CD4-positive, alpha-beta T cell treated with Interleukin-4 for 4 hours (primary cell): ENCODE results near the gene SMARCC1.

Source experiments
- DNase-seq: peaks from one replicate; pipeline ENCODE4 v3.0.0-alpha.2; 2020

The SMARCC1 gene

DNA sequence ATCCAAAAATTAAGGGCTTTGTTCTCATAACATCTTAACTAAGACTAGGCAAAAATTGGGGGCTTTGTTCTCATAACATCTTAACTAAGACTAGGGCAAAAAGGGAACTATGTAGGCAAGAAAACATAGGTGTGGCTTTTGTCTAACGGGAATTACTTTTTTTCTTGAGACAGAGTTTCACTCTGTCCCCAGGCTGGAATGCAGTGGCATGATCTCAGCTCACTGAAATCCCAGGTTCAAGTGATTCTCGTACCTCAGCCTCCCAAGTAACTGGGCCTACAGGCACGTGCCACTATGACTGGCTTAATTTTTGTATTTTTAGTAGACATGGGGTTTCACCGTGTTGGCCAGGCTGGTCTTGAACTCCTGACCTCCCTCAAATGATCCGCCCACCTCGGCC lies 153.3 kb downstream of the SMARCC1 start:
- no peak for DNase-seq

DNA sequence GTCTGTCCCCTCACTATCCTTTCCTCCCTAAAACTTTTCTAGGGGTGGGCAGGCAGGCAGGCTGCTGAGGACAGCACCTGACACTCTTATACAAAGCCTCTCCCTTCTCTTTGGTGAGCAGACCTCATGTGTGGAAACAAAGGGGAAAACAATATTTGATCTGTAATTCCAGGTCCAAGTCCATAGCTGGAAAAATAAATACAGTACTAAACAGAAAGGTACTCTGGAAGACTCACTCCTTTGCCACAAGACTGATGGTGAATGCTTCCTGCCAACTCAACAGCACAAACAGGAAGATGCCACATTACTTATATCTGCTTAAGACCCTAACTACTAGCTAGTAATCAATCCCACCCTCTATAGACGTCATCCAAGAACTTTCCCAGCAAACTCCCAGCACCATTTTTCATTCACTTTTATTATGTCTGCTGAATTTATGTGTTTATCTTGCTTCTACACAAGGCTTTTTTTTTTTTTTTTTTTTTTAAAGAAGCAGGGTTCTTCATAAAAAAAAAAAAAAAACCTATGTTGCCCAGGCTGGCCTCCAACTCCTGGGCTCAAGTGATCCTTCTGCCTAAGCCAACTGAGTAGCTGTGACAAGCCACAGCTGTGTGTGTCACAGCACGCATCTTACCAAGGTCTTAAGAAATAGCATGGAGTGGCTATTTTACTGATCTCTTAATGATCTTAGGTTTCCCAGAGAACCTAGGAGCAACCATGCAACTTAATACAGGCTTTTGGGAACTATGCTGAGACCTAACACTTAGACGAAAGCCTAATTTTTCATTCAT lies 158.8 kb downstream of the SMARCC1 start:
- no peak for DNase-seq

DNA sequence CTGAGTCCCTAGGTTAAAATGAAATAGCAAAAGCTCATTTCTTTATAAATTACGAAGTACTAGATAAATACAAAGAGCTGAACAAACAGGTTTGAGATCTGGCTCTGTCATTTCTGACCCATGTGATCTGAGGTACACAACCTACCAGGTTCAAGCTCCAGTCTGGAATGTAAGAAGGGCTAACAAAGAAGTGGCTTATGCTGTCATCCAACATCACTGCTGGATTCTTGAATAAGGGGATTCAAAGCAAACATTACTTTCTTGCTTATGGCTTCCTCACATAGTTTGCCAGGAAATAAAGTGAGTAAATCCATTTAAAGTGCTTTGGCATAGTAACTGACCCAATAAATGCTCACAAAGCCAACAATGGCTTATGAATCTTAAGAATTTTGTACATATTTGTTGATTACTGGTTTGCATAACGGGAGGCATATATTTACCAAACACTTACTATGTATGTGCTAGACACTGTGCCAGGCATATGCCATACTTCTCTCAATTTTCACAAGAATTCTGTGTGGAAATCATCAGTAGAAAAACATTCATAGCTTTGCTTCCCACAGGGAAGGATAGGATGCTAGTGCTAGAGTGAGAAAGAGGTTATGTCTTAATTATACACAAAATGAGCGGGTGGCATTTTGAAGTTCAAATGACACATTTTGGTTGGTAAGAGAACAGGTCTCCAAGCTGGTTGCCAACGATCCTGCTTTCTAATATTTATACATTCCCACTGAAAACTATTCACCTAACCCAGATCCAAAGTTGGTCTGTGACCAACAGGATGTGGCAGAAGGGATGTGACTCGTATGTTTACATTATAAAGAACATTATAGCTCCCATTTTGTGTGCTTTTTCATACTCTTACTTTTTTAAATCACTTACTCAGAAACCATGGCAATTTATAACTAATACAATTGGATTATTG lies 164.3 kb downstream of the SMARCC1 start:
- DNase-seq, result no peak

DNA sequence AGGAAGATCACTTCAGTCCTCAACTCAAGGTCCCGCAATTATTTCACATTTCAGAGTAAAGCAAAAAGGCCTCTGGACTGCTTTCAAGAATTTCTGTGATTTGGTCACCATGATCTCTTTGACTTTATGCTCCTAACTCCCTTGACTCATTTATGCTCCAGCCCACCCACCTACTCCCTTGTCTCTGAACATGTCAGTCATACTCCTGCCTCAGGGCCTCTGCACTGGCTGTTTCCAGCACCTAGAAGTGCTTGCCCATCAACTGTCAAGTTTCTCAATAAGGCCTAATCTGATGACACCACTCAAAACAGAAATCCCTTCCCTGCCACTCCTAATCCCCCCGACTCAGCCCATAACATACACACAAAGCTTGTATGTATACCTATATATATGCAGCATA lies 166.9 kb downstream of the SMARCC1 start:
- no peak for DNase-seq

DNA sequence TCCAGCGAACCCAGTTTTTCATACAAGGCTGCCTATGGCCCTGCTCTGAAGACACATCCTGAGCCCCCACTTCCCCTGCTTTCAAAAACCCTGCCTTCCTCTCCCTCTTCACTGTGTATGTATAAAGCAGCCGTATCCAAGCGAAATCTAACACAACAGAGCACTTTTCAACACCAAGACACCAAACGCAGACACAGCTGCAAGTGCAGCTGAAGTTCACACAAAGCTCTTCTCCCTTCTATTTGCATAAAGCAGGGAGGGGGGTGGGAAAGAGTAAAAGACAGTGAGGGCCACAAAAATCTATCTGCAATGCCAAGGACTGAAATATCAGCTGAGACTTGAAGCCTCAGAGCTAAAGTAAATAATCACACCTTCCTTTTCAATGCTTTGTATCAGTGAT lies 168.0 kb downstream of the SMARCC1 start:
- no peak for DNase-seq

DNA sequence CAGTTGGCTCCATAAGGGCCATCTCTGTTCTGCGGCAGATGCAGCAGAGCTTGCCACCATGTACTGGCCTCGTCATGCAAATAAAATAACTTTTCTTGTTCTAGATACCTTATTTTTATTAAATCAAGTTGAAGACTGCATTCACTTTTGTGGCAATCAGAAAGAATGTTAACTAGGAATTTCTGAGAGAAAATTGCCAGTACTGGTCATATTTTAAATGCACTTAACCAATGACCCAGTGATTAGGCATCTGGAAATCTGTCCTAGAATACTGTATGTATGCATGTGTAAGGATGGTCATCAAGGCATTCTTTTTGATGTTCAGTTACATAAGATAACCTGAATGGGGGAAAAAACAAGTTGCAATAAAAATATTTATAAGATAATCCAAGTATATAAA lies 168.8 kb downstream of the SMARCC1 start:
- DNase-seq, result no peak

DNA sequence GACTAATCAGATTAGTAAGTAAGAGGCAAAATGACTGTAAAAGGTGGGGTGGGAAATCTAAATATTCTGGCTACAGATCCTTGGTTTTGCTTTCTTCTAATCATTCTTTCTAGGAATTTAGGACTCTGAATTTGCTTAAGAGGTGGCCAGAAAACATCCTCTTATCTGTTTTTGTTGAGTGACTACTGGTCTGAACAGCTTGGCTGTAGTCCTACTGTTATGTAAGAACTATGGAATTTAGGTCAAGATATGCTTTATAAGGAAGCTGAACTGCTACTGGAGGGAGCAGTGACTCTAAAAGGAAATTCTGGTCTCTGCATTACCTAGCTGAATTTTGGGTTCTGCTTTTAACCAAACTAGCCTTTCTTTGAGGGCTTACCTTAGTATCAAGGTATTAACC lies 169.5 kb downstream of the SMARCC1 start:
- no peak for DNase-seq

DNA sequence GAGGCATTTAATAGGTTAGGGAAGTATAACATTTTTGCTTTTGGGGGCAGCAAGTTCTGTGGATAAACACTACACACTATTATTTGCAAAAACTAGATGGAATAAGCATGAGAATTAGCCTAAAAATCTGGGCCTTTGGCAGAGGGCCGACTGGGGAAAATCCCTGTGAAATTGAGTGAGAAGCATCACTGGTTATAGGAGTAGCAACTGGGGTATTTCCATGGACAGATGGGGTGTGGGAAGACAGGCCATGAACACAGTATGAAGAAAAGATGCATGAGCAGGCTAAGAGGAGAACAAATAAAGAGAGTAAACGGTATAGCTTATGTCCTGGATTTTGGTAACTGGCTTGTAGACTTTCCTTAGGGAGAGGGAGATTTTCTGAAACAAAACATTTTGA lies 170.1 kb downstream of the SMARCC1 start:
- no peak for DNase-seq

DNA sequence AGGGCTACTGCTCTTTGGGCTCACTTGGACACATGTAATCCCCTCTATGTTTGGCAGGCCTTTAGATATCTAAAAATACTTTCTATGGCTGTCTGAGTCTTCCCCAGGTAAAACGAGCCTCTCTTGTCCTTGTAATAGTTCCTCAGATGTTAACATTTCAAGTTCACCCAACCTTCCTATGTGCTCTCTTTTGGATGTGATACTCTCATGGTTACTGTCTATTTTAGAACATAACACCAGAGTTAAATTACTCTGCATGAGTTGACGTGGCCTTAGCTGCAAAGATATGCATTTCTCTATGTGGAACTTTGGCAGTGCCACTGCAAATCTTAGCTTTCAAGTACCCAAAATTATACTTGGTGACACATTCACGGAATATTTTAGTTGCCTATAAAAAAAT lies 171.1 kb downstream of the SMARCC1 start:
- DNase-seq, result no peak

DNA sequence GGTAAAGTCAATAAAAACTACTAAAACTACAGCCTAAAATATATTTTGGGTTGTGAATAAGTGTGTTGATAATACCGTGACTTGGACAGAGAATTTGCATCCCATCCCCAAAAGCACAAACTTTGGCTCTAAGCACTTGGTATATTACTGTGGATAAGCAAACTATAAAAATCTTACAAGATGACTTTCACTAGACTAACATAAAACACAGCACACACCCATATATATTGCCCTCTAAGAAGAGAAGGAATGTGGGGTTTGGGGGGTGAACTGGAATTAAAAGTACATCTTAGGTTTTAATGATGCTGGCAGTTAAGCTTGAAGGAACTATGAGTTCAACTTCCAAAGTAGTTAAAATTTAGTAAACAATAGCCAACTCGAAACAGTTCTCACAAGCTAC lies 174.4 kb downstream of the SMARCC1 start:
- DNase-seq, result no peak

DNA sequence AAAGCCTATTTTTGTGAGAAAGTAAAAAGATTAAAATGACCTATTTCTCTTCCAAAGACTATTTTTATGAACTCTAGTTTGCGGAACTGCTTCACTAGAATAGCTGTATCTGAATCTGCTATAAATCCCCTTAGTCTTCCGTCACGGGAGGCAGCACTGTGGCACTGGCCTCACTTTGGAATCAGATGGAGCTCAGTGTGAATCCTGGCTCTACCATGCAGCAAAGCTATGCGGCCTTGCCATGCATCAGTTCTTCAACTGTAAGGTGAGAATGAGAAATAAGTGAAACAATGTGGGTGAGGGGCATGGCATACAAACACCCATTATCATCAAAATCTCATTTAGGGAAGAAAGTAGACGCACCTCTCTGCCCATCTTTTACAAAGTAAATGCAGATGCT lies 175.5 kb downstream of the SMARCC1 start:
- DNase-seq, result no peak

DNA sequence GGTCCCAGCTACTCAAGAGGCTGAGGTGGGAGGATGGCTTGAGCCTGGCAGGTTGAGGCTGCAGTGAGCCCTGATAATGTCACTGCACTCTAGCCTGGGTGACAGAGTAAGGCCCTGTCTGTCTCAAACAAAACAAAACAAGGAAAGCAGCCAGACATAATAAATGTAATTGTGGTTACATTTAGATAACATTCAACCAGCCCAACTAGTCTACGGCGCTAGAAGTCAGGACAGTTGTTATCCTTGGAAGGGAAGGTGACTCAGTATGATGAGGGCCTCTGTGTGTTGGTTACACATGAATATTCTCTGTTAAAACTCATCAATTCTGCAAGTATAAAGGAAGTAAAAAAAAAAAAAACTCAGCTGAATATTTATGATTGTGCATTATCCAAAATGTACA lies 176.0 kb downstream of the SMARCC1 start:
- DNase-seq, result no peak

DNA sequence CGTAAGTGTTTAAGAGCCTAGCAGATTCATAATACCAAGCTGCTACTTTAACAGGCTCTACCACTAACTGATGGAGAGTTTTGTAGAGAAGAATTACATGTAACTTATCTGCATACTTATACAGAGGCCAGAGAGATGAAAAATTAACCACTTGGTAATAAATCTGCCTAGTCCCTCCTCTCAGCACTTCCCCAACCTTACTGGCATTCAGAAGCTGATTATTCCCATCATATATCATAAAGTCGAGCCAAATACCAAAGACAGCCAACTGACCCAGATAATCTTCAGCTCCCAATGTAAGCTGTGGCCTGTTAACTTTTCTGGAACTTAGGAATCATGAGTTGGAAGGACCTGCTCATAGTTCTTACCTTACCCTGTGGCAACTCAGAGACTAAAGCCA lies 177.5 kb downstream of the SMARCC1 start:
- DNase-seq, result no peak

DNA sequence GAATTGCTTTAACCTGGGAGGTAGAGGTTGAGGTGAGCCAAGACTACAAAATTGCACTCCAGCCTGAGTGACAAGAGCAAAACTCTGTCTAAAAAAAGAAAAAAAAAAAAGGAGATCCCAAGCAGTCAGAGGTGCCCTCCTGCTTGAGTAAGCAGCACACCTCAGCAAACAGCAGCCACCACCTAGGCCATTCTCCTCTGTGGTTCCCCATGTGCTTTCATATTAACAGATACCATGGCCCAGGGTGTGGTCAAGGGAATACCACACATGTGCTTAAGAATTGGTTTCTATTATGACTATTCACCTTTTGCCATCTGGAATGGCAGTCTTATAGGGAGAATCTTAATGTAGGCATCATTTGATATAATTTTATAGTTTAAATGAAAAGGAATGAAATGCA lies 178.4 kb downstream of the SMARCC1 start:
- DNase-seq, result no peak

DNA sequence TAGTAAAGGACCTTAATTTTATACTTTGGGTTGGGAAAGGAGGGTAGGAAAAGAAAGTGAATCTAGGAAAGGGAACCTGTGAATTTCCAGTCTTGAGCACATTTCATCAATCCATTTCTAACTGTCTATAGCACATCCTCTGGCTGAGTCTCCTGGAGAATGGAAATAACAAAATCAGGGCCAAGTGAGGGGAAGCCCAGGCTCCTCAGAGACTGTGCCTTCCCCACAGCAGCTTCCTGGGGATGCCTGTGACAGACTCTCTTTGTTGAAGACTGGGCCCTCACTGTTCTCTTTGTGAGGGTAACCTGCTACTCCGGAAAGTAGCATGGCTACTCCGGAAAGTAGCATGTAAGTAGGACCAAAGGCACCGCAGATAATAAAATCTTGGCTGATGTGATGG lies 180.4 kb downstream of the SMARCC1 start:
- DNase-seq, result no peak

DNA sequence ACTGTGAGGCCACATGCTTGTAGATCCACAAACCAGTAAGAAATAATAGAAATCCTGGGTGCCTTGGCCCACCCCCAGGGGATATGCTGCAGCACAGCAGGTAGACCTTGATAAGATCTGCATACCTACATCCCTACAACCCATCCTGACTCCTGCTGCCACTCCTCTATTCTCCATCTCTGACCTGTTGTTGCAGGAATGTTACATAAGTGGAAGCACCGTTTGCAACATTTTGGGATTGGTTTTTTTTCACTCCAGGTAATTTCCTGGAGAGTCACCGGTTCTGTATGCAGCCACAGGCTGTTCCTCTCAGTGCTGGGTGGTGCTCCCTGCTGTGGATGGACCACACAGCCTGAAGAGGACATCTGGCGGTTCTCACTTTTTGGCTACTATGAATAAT lies 186.9 kb downstream of the SMARCC1 start:
- DNase-seq, result no peak

DNA sequence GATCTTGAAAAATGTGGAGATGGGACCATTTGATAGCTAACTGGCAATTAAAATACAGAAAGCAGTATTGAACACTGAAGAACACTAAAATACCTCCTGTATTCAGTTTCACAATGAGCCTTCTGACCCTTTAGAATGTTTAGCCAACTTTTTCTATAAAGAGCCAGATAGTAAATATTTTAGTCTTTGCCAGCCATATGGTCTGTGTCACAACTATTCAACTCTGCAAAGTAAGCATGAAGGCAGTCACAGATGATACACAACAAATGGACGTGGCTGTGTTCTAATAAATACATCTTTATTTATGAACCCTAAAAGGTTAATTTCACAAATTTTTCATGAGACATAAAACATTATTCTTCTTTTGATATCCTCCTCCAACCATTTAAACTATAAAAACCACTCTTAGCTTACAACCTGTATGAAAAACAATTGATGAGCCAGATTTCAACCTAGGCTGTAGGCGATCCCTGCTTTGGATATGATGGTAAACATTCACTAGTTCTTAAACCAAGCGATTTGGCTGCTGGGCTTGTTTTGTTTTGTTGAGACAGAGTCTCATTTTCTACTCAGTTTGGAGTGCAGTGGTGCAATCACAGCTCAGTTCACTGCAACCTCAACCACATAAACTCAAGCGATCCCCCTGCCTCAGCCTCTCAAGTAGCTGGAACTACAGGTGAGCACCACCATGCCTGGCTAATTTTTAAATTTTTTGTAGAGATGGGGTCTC lies 189.5 kb downstream of the SMARCC1 start:
- DNase-seq, result no peak

DNA sequence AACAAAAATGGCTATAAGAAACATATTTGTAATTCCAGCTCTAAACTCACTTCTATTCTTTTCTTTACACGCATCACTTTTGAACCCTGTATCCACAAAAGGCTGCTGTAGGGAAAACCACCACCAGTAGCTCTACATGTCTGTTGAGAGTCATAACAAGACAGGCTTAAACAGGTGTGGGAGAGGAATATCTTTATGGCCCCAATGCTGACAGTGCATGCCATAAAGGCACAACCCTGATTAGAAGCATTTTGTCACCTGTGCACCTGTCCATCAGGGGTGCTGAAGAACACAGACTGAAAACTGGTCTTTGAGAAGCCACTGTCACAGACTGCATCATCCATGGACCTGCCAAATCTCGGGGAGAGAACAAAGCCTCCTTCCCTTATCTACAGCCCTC lies 191.5 kb downstream of the SMARCC1 start:
- no peak for DNase-seq

DNA sequence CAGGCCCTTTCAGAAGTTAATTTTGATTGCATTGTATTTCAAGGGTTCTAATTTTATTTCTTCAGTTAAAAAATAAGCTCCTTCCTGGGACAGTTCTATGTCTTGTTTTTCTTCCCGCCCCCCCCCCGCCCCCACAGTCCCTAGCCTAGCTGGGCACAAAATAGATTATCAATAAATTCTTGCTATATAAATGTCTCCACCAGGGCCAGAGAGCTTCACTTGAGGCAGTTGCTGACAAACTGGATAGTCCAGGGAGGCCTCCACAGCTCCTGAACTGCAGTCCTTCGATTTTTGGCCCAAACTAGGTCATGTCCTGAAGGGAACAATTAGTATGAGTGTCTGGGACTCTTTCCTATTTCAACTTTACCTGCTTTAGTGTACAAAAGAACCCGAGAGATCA lies 193.1 kb downstream of the SMARCC1 start:
- no peak for DNase-seq

DNA sequence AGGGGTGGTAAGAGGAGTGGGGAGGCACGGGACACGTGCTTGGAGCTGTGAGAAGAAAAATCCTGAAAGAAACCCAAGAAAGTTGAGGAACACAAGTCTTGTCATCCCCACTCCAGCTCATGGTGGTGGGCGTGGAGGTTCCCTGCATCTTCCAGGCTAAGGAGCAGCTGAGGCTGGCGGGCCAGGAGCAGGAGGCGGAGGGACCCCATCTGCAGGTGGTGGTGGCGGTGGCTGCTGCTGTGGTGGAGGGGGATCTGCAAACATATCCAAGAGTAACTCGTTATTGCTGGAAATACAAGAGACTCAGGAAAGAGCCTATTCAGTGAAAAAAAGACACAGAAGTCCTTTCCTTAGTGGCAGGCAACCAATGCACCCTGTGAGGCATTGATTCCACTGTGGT lies 193.6 kb downstream of the SMARCC1 start:
- no peak for DNase-seq

DNA sequence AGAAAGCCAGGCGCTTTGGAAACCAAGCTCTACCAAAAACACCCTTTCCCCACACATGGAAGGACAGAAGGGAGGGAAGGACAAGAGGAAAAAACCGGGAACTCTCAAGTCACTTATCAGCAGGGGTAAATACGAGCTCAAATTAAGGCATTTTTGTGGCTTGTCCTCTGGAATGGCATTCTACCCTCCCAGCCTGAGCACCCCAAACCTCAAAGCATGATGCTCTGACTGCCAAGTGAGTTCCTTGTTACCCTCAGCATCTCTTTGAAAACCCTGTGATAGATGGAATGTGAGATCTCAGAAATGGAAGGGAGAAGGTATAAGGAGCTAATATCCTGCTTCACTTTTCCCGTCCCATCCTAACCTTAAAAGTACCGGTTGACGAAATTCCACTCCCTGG lies 194.9 kb downstream of the SMARCC1 start:
- no peak for DNase-seq

DNA sequence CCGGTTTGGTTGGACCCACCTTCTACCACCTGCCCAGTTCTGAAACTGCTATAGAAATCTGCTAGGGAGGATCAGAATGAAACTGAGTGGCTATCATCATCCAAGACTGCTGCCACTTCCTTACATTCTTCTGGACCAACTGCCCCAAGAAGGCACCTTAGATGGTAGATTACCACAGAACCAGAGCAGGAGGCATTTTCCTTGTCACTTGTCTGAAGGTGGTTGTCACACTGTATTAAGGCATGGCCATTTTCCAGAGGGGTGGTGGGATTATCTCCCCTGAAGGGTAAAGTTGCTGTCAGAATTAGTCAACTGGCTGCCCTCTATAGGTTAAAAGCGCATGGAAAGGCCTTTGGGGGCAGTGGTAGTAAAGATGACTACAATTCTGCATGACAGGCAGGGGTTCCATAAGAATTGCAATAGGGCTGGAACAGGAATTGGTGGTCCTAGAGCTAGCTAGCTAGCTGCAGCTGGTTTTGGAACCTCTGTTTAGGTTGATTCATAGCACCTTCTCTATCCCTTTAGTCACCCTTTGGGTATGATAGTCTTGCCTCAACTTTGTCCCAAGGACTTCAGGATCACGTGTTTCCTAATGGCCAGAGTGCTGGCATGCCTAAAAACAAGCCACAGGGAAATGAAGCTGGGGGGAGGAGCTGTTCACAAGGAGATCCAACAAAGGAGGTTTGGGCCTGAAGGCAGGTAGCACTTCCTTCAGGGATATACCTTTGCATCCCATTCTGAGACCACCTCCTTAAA lies 198.2 kb downstream of the SMARCC1 start:
- DNase-seq, result no peak

DNA sequence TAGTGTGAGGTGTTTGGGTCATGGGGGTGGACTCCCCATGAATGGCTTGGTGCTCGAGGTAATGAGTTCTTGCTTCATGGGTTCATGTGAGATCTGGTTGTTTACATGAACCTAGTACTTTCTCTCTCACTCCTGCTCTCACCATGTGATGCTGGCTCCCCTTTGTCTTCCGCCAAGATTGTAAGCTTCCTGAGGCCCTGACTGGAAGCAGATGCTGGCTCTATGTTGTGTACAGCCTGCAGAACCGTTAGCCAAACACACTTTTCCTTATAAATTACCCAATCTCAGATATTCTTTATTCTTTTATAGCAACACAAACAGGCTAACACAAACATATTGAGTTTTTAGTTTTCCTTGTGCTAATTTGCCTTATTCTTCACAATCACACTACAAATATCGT lies 199.9 kb downstream of the SMARCC1 start:
- no peak for DNase-seq
